ENCODE results near the gene ELK4. TPM values are rescaled to one million over a fixed set of nuclear protein-coding genes. Genes with fewer than 3 reads are reported as not detected.
A peak's percentile ranks its signal among the peaks of the same experiment; 100 is the strongest.

The ELK4 gene
- total RNA-seq = 29.9 TPM

DNA sequence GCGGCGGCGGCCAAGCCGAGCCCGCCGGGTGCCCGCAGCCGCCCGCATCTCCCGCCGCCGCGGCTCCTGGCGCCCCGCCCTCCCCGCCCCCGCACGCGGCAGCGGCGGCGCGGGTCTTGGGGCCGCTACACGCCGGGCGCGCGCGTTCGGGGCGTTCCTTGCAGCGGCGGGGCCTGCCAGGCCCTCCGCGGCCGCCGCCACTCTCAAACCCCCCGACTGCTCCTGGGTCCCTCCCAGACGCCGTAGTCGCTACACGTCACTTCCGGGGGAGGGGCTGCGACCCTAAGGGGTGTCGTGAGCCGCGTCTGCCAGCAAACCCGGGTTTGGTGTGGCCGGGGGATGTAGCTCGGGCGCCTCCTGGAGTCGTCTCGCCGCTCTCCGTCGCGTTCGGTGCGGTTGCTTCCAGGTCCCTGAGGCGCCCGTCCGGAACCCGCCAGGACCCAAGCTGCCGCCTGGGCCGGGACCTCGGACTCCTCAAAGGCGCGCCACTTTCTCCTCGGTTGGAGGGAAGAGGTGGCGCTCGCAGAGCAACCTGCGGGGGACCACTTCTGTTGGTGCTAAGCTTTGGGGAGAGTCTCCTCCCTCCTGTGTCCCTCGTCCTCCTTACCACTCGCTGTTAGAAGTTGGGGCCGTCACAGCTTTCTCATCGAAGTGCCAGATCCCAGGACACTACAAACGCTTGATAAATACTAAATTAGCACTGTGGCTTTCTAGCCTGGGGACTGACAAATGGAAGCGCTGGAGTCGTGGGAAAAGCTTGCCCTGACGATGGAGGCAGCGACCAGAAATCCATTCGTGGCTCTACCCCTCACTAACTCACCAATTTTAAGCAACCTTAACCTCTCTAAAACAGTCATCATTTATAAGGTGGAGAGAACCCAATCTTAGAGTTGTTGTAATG, at the start of gene ELK4:
Gene ELK4 (minus strand): TSS at position 244 of the 901 bp plus-strand sequence. CDS start 8,129 bp downstream, outside the sequence.
- DNase-seq (ENCODE audit: low spot score) (peak; percentile 99), ATAC-seq (peak; percentile 88)

DNA sequence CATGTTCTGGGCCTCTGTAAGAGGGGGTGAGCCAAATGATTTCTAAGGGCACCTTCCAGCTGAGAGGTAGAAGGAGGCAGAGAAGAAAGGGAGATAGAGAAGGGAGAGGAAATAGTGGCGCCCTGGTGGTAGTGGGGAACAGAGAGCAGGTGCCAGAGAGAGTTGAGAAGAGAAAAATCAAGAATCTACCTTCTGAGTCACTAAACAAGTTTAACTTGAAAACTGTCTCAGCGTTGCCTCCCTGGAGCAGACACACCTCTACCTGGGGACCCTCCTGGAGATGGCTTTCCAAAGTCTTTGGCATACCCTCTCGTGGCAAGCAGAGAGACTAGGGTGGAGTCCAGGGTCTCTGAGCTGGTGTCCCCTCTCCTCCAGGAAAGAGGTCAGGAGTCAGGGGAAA, 49.6 kb upstream of the ELK4 start:
- DNase-seq (ENCODE audit: low spot score) (no peak), ATAC-seq (no peak)

- peak; percentile 71 for DNase-seq (ENCODE audit: low spot score)
- peak; percentile 67 for ATAC-seq
These were observed 48.5 kb upstream of the ELK4 start, which contains the start of gene SLC45A3 for GRCh38 chr1:205680073-205680851. Gene SLC45A3 (minus strand): TSS chr1:205680509. CDS start chr1:205664656, 15,853 bp downstream.

DNA sequence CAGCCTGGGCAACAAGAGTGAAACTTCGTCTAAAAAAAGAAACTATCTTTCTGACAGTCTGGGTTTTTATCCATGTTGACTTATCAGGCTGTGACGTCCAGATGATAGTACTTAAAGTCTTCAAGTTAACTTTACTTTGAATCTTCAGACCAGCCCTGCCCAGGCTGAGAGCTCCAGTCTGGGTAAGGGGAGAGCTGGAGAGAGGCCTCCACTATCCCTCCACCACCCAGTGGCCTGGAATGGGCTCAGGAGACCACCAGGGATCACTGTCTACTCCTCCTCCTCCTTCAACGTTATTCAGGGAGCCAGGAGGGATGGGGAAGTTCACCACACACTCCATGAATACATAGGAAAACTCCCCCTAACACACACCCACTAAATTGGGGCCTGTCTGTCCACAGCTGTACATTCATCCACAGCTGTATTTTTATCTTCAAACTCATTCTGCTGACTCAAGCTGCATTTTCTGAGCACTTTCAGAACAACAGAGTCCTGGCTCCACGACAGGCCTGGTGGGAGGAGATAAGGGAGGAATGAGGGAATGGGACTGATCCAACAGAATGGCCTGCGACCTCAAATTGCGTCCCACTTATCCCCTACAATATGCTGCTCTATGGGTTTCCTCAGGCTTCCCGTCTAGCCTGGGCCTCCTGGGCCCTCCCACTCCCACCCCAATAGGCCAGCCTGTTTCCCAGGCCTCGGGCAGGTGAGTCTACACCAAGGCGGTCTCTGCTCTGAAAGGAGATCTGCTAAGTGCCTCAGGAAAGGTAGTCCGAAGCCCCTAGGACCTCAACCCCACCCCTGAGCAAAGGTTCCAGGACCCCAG, 46.7 kb upstream of the ELK4 start:
- DNase-seq (ENCODE audit: low spot score) (no peak), ATAC-seq (peak; percentile 42)

DNA sequence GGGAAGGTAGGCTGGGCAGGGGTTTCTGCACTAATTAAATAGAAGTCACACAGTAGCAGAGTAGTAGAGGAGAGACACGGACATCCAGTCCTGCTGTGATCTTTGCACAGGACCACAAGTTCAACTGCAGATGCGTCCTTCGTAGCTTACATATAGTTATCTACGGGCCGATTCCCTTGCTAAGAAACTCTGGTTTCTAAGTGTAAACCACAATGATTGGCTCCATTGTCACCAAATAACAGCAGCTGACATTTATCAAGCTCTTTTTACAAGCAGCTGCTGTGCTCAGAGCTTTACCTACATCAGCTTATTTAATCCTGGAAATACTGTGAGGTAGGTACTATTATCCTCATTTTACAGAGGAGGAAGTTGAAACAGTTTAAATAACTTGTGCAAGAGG, 45.4 kb upstream of the ELK4 start:
- DNase-seq (ENCODE audit: low spot score) = no peak
- ATAC-seq = no peak

- no peak for DNase-seq (ENCODE audit: low spot score)
These were observed 44.8 kb upstream of the ELK4 start for GRCh38 chr1:205676597-205676996.

DNA sequence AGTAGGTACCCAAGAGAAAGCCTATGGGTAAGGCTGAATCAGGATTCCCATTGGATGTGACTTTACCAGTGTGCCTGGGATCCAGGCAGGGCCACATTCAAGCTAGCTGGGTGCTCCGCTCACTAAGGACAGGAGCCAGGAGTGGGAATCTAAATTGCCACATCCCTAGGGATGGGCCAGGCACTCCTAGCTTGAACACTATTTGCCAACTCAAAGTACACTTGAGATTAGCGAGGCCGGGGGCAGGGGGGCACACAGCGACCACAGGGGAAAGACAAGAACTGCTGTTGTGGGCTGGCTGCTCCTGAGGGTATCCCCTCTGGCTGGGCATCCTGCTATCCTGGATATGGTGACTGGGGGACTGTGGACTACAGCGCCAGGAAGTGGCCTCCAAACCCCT, 44.2 kb upstream of the ELK4 start:
- peak; percentile 80 for DNase-seq (ENCODE audit: low spot score)
- ATAC-seq = peak; percentile 45

More at GRCh38 chr1:205676597-205676996, 44.8 kb upstream of the ELK4 start:
- peak; percentile 6 for ATAC-seq

DNA sequence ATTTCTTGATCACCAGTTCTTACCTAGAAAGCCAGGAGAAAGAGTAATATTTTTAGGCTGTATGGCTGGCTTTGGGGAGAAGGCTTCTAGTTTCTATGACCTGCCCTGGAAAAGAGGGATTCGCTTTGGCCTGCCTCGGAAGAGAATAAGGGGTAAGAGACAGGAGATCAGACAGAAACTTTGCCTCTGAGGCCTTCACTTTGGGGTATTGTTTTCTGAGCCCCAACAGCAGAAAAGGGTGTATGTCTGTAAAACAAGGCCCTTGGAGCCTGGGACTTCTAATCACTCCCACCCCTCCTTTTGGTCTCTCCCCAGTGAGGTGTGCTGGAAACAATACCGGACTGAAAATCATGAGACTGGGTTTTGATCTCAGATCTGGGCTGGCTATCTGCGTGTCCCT, 43.4 kb upstream of the ELK4 start:
- DNase-seq (ENCODE audit: low spot score) (no peak), ATAC-seq (no peak)

DNA sequence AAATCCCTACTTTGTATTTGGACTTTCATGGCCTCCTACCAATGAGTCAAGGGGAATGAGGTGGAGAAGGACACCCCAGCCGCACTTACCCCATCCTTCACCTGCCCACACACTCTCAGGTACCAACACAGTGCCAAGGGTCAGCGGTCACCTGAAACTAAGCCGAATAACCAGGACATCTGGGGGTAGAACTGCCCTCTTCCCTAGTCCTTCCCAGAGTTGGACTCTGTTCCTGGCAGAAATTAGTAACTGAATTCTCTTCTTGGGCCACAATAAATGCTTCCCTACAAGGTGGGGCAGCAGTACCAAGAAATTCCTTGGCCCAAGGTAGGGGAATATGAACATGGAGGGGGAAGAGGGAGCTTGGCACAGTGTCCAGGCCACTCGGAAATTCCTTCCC, 41.2 kb upstream of the ELK4 start:
- ATAC-seq (peak; percentile 43), DNase-seq (ENCODE audit: low spot score) (peak; percentile 83)

GRCh38 chr1:205672395-205672889, 40.6 kb upstream of the ELK4 start:
- DNase-seq (ENCODE audit: low spot score) = no peak
- peak; percentile 32 for ATAC-seq

GRCh38 chr1:205670611-205671430, 39.0 kb upstream of the ELK4 start:
- DNase-seq (ENCODE audit: low spot score) = peak; percentile 95
- peak; percentile 80 for ATAC-seq

GRCh38 chr1:205670150-205670446, 38.3 kb upstream of the ELK4 start:
- ATAC-seq = no peak
- no peak for DNase-seq (ENCODE audit: low spot score)

GRCh38 chr1:205669341-205670149, 37.7 kb upstream of the ELK4 start:
- DNase-seq (ENCODE audit: low spot score) = no peak
- no peak for ATAC-seq

GRCh38 chr1:205668951-205669340, 37.1 kb upstream of the ELK4 start:
- ATAC-seq (peak; percentile 32), DNase-seq (ENCODE audit: low spot score) (no peak)

DNA sequence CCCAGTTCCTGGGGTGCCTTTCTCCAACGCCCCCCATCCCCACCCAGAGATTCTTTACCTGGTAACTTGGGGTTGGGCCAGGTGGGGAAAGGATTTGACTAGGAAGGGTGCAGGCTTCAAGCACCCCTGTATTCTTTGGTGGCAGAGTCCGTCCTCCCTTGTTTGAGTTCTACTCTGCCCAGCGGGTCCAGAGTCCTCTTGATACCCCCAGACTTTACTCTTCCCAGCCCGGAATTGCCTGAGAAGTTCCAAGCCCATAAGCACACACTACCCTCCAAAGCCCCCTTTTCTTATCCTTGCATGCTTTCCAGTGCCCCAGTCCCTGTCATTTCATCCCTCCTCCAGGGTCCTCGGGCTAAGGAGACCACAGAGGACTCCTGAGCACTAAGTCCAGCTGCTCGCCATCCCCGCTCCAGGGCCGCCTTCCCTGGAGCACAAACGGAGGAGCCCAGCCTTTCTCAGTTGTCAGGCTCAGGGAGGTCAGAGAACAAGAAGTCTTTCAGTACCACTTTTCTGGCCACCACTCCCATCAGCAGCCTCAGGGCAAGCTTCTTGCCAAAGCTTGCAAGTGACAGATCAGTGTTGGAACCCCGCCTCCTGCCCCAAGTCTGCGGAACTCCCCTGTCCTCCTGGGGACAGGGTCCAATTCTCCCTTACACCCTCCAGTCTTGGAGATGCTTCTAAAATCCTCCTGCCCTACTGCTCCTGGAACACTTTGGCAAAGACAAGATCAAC, 36.3 kb upstream of the ELK4 start:
- ATAC-seq (no peak), DNase-seq (ENCODE audit: low spot score) (no peak)

DNA sequence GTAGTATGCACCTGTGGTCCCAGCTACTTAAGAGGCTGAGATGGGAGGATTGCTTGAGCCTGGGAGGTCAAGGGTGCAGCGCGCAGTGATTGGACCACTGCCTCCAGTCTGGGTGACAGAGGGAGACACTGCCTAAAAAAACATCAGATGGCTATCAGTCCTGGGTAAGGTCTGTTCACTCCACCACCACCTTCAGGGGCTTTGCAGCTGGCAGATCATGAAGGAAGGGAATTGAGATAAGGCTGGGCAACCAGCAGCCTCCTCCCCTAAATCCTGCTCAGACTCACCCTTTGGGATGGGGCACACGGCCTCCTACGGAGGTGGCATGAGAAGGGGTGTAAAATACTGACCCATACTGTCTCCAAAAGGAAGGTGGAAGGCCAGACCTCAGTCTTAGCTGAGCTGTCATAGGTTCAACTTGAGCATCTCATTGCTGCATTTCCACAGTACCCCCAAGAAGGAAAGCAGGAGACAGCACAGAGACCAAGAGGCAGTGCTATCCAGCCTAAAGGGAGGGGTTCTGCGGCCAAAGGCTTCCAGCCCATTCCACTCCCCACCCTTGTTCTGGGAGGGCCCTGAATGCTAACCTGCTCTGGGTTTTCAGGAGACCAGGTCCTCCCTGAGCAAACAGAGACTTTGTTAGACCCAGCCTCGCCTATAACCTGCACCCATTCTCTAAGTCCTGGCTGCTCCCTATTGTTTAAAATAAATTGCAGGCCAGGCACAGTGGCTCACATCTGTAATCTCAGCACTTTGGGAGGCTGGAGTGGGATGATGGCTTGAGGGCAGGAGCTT, 34.8 kb upstream of the ELK4 start:
- DNase-seq (ENCODE audit: low spot score) = no peak
- no peak for ATAC-seq

DNA sequence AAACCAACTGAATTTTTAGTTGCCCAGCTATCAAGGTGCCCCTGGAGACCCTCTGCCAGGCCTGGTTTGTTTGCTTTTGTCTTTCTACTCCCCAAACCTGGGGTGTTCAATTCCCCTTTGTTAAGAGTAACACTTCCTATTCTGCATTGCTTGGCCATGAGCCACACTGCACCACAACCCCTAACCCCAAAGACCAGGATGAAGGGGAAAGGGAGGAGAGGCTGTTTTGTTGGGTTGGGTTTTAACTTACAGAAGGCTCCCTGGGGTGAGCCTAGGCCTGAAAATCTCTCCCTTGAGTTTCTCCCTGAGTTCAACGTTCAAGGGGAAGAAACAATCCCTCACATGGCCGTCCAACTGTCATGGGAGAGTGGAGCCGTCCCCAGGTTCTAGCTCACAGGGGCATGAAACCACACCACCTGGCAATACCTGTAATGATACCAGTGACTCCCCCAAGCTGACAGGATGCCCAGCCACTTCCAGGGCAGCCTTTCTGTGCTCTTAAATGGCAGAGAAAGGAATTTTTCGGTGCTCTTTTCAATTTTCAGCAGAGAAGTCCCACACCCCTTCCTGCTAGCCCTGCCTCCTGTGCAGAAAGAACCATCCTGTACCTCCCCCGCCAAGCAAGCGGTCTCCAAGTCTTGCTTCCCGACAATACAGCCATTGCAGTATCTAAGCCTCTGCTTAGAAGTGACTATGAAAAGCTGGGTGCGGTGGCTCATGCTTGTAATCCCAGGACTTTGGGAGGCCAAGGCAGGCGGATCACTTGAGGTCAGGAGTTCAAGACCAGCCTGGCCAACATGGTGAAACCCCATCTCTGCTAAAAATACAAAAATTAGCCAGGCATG, 33.6 kb upstream of the ELK4 start:
- ATAC-seq (no peak), DNase-seq (ENCODE audit: low spot score) (no peak)

Measured in left lobe of liver (tissue), 2 donors.